Left forelimb (tissue), 1 donor: ENCODE data around the gene RCBTB2.

Experiments used
- DNase-seq: peaks from one replicate; pipeline ENCODE4 v3.0.0-alpha.2; 2018; ENCODE audit warnings: low spot score

The RCBTB2 gene

DNA sequence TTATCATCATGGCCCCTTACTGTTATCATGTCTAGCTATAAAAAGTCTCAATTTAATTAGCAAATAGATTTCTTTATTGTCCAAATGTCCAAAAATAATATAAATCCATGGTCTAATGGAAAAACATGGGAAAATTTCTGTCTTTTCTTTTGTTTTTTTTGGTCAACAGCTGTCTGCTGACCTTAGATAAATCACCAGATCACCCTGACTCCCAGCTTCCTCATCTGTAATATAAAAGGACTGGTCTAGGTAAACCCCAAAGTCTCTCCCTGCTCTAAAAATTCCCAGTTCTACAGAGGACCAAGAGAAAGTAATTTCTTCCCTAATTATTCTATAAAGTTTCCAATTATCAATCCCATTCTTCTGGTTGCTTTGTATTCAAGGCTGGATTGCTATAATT, 30.7 kb upstream of the RCBTB2 start:
- no peak for DNase-seq

DNA sequence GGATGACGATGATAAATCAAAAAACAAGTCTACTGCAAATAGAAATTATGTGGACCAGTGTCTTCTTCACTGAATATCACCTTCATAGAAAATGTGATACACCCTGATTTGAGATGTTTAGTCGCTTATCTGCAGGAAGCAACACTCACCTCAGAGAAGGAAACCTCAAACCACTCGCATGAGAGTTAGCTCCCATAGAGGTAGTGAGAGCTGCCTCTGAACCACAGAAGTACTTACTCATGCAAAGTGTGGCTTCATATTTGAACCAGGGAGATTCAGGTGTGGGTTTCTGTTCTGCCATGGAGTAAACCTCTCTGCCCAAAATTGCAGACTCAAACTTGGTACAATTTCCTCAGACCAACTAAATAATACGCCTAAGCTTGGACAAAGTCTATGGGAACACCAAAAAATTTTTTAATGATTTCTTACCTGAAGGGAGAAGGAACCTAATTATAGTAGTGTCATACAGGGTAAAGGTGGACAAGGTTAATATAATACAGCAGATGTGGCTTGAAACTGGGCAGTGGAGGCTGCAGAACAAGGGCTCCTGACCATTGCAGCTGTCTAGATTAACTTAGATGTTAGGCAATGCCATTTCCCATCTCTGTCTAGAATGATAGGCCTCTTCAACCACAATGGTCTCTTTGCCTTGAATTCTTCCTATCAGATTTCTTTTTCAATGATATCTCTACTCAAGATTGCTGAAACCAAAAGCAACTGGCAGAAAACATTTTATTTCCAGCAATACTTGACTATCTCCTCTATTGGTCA, 29.6 kb upstream of the RCBTB2 start:
- DNase-seq = no peak

DNA sequence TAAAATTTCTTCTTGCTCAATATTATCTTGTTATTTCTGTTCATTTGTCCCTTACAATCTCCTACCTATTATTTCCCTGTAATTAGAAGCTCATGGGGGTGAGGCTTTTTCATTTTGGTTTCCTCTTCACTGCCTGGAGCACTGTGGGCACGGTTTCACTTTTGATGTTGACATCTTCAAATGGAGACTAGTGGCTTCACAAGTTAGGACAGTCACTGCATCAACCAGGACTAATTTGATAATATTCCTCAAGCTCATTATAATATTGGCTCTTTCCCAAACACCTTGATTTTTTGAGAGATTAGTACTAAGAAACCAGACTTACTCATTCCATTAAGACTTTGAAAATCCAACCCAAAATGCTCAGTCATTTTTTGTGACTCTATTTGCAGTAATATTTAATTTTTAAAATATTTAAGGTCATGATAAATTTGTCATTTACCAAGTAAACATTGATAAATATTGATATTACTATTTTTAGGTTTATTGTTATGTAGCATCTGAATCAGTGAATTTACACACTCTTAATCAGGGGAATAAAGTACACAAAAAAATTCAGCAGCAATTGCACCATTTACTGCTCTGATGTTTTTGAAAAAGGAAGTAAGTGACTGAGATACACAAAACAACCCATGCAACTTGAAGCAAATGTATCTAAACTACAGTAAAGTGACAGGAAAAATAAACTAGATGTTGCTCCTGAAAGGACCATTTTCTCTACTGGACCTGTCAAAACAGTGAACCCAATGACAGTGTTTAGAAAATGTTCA, 28.8 kb upstream of the RCBTB2 start:
- DNase-seq = no peak

DNA sequence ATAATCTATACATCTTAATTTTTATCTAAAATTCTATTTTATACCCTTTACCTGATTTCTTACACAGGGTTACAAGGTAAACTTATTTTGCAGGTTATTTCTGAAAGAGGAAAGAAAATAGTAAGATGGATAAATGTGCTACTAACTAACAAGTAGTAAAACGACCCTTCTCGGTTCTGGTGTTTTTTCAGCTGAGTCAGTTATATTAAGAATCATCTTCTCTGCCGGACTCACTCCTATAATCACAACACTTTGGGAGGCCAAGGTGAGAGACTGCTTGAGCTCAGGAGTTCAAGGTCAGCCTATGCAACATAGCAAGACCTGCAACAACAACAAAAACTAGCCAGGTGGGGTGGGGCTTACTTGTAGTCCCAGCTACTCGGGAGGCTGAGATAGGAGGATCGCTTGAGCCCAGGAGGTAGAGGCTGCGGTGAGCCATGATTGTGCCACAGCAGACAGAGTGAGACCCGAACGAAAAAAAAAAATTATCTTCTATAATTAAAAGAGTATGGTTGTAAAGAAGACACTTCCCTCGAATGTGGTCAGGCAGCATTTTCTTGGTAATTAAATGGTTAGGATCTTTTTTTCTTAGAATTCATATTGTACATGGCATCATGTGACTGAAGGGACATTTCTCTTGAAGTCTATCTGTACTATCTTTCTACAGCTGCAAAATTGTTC, 27.9 kb upstream of the RCBTB2 start:
- no peak for DNase-seq

DNA sequence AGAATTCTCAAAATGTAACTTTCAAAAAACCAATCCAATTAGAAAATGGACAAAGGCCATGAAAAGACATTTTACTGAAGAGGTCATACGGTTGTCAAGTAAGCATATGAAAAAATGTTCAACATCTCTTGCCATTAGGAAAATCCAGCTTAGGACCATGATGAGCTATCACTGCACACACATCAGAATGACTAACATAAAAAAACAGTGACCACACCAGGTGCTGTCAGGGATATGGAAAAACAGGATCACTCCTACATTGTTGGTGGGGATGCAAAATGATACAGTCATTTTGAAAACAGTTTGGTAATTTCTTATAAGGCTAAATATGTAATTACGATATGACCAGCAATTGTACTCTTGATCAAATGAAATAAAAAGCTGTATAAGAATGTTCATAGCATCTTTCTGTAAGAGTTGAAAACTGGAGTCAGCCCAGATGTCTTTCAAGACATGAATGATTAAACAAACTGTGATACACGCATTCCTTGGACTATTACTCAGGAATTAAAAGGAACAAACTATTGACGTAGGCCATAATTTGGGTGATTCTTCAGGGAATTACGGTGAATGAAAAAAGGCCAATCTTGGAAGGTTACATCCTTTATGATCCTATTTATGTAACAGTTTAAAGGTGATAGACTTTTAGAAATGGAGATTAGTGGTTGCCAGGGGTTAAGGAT, 26.9 kb upstream of the RCBTB2 start:
- no peak for DNase-seq

DNA sequence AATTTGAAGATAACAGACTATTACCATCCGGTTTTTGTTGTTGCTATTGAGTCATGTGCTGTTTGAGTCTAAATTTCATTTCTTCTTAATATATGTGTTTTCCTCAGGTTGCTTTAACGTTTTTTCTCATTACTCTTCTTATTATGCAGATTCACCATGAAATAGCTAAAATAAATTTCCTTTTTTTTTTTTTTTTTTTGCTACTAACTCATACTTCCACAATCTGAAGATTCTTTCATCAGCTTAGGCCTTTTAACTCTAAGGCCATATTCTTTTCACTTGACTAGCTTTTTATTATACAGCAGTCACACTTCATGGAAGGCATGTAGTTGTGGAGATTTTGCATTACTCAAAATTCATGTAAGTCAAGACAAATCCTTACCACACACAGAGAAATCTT, 23.9 kb upstream of the RCBTB2 start:
- DNase-seq = no peak

DNA sequence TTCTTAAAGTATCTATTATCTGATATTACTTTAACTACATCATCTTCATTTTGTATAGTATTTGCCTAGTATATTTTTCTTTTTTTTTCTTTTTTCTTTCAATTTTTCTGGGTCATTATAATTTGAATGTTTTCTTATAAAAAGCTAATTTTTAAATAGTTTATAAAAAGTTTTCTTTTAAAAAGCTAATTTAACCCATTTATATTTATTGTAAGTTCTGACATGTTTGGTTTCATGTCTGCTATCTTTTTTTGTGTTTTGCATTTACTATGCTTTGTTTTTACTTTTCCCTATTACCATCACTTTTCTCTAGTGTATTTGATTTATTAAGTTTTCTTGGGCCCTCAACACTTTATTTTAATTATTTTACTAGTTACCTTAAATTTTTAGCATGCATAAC, 22.6 kb upstream of the RCBTB2 start:
- no peak for DNase-seq

DNA sequence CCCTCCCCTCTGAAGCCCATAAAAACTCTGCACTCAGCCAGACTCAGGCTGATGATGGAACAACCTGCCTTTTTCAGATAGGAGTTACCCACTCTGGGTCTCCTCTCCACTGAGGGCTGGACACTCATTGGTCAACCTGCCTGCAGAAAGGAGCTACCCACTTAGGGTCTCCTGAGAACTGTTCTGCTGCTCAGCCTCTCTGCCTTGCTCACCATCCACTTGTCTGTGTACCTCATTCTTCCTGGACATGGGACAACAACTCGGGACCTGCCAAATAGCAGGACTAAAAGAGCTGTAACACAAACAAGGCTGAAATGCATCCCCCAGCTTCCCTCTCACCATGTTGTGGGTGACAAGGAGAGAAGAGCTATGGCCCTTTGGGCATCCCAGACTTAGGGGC, 18.4 kb upstream of the RCBTB2 start:
- DNase-seq = no peak

DNA sequence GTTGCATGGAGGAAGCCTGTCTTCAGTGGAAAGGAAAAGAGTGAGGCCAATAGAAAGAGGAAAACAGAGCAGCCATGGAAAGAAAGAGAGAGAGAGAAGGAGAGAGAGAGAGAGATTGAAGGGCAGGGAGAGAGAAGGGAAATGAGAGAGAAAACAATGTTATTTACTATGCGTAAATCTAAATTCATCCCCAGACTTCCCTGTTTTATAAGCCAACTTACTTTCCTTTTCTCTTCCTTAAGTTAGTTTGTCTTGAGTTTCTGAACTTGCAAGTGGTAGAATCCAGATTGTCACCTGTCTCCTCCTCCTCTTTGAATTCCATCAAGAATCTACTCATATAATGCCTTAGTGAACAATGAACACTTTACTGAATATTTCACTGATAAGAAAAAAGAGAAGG, 16.8 kb upstream of the RCBTB2 start:
- DNase-seq = no peak

DNA sequence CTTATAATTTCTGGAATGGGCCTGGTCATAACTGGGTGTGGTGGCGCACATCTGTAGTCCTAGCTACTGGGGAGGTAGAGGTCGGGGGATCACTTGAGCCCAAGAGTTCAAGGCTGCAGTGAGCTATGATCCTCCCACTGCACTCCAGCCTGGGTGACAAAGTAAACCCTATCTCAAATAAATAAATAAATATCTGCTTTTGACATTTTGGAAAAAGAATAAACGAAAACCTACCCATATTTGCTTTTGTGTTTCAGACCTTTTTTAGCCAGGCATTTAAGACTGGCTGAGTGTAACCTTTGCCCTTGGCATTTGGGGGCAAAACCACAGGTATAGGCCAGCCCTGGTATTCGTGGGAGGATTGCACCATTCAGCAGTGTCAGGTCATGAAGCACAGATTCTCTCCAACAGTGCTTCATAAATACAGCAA, 14.8 kb upstream of the RCBTB2 start:
- DNase-seq = no peak

DNA sequence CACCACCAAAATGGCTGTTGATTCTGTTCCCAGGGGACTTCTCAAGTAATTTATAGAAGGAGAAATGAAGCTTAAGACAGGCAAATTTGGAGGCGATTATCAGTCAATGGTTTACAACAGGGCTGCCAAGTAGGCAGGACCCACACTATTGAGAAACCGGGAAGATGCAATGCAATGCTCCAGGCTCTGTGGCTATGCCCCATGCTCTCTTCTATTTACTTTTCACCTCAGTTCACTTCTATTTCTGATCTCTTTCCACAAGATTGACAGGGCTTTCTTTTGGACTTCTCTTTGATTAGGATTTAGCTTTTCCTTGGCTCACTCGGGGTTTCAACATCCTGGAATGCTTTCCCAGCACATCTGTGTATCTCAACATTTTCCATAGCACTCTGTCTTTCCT, 12.7 kb upstream of the RCBTB2 start:
- no peak for DNase-seq

DNA sequence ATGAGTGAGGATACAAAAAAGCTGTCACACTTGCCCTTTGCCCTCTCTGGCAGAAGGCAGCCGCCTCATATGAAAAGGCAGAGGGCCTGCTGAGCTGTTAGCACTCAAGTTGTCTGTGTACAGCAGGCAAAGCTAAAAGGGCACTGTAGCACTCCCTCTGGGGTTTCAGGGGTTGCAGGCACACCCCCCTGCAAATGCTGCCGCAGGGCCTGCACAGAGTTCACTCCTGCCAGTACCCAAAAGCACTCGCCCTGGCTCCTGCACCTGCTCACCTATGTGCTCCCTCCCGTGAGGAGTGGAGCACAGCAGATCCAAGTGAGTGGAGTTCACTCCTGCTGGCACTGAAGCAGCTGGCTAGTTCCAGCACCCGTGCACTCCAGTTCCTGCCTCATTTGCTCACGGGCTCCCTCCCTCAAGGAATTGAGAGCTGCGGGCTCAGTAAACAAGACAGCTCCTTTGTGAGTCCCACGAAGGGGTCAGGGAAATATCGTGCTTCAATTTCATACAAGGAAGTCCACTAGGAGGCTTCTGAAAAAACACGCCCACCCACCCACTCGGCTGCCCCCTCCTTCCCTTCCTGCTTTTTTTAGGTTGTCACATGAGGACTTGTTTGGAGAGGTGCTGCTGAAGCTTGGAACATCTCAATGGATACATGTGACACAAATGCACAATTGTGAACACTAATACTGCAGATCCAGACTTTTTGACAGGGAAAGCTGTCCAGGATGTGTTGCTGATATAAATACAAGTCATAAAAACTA, 9.9 kb upstream of the RCBTB2 start:
- DNase-seq = no peak

DNA sequence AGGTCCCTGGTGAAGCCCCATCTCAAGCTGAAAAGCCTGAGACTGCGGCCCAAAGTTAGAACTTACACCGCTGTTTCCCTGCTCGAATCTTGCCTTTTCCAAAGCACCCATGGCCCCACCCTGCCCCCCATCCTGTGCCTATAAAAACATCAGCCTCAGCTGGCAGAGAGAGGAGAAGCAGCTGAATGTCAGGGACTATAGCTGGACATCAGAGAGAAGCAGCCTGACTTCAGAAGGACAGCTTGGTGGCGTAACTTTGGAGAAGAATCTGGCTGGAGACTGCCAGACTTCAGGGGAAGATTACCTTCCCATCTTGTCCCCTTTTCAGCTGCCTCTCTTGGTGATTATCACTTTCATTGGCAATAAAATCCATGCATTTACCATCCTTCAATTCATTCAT, 9.3 kb upstream of the RCBTB2 start:
- DNase-seq = no peak

DNA sequence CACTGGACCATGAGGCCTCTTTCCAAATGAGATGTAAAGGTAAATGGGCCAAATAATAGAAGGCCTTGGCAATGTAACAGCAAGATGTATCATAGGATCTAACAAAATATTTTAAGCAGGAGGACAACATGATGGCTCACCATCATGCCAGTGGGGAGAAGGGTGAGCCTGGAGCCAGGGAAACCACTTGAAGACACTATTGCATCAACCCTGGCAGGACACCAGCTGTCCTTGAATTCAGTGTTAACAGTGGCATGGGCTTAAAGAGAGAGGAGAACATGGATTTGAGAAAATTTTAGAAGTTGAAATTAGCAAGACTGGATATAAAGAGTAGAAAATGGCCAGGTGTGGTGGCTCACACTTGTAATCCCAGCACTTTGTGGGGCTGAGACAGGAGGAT, 6.7 kb upstream of the RCBTB2 start:
- no peak for DNase-seq

DNA sequence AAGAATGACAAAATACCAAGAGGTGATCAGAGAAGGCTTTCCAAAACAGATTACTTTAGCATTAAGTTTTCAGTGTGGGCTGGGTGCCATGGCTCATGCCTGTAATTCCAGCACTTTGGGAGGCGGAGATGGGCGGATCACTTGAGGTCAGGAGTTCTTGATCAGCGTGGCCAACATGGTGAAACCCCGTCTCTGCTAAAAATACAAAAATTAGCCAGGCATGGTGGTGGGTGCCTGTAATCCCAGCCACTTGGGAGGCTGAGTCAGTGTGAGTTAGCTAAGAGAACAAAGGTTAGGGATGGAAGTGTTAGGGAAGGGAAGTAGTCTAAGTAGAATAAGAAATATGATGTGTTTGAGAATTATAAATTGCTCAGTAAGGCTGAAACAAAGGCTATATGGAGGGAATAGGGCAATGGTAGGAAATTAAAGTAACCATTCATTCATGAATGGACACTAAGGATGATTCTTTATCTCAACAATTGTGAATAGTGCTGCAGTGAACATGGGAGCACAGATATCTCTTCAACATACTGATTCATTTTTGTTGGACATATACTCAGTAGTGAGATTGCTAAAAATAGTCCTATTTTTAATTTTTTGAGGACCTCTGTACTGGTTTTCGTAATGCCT, 3.9 kb upstream of the RCBTB2 start:
- no peak for DNase-seq

DNA sequence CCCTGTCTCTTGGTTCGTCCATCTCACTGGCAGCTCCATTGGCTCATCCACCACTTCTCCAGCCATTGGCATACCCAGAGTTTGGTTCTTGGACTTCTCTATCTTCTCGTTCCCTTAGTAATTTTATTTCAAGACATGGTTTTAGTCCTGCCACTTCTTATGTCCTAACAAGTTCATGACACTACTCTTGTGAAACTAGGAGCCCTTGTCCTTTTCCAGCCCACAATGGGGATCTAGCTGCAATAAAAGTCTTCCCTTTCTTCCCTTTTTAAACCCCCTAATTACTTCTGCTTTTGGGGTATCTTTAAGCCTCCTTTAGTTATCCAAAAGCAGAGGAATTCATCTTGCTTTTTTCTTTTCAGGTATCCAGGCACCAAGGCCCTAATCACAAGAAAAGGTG, 2.9 kb upstream of the RCBTB2 start:
- DNase-seq = no peak

DNA sequence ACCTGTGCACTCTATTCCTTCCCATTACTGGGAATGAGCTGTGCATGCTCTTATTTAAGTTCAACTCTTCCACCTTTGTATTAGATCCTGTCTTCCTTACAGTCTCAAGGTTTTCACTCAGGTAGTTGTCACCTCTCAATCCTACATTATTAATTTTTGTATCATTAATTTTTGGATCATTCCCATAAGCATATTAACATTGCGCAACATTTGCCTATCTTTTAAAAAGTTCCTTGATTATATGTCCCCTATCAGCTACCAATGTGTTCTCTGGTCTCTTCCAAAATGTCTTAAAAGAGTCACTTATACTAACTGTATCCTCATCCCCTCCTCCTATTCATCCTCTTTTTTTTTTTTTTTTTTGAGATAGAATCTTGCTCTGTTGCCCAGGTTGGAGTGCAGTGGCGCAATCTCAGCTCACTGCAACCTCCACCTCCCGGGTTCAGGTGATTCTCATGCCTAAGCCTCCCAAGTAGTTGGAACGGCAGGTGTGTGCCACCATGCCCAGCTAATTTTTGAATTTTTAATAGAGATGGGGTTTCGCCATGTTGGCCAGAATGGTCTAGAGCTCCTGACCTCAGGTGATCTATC, 2.1 kb upstream of the RCBTB2 start:
- no peak for DNase-seq

DNA sequence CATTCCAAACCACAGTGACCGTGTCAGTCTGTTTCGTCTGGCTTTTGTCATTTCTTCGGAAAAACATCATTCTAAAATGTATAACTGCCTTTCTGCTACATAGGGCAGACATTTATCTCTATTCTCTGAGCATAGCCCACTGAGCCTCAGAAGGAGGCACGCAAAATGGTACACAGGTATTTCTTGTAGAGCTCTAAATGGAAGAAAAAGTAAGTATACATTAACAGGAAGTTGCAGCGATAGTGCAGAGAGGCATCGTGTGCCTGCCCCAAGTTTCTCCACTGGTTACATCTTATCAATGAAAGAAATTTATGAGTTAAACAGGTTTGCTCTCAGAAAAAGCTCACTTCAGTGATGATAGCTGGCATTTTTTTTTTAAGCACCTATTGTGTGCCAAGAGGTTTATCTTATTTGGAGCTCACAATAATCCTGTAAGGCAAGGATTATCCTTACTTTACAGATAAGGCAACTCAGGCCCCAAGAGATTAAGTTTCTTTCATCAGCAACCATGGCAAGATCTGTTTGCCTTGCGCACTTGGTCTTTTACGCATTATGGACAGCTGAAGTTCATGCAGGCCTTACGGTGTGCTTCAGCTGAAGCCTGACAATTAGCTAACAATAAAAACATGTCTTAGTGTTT, 1.2 kb upstream of the RCBTB2 start:
- no peak for DNase-seq

DNA sequence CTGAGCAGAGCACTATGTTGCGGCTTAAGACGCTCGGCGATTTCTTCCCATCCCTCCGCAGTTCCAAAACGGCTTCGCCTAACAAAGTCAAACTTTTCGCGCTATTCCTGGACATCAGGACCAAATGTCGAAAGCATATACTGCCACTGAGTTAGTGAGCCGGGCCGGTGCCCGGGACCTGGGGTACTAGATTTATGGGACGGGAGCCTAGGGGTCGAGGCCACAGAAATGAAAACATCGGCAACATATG, 699 bp downstream of the RCBTB2 start:
- DNase-seq = no peak

DNA sequence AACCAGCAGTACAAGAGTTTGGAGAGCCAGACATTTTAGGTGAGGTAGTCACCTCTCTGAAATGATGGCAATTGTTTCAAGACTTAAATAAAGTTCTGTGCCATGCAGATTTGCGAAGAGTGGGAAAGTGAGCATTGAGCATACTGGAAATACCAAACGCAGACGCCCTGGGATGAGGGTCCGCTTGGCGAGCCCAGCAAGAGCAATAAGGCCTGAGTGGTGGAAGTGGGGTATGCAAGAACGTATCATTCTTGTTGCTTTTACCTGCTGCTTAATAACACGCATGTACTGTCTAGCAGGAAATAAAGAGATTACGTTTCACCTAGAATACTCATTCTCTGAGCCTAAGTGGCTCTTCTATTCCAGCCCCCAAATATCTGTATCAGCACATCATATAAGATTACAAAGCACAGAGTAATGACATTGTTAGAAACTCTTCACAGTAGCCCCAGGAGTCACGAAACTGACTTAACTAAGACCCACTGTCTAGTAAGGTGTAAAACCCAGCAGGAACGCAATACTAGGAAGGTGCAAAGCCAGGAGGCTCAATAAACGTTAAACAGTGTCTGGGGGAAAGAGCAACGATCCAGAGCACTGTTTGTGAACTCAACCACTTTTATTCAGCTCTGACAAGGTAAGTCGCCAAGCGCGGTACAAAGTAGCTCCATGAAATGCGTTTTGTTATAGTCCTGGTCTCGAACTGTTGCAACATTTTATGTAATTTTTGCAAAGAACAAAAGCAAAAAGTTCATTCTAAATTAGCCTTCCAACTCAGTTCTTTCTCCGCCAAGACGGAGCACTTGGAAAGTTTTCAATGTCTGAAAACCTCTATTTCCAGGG, 1.2 kb downstream of the RCBTB2 start:
- DNase-seq = no peak
